ENCODE data around the gene ITGA1.

DNA sequence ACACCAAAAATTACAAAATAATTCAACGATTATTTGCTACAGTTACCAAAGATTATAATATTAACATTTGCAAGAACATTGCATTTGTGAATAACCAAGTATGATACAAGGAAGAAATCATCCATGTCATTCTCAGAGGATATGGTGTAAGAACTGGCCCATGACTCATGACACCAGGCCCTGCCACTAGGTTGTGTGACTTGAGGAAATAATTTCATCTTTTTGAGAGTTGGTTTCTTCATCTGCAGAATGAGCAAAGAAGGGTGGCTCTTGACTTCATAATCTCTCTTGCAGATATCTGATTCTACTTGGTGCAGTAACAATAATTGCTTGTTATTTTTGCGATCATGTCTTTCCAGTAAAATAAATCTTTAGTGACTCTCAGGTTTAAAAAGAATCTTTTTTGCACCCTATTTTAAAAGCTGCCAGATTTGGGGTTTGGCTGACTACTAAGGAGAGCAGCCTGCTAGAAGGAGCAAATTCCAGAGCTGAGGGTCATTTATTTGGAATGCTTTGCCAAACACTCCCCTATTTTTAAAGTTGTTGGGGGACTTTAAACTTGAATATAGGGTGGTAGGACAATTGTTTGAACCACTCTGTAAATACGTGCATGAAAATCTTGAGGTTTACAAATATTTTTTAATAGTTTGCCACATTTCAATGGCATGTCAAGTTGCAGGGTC, 23.5 kb downstream of the ITGA1 start:
- TF ChIP-seq, protein P1, sequence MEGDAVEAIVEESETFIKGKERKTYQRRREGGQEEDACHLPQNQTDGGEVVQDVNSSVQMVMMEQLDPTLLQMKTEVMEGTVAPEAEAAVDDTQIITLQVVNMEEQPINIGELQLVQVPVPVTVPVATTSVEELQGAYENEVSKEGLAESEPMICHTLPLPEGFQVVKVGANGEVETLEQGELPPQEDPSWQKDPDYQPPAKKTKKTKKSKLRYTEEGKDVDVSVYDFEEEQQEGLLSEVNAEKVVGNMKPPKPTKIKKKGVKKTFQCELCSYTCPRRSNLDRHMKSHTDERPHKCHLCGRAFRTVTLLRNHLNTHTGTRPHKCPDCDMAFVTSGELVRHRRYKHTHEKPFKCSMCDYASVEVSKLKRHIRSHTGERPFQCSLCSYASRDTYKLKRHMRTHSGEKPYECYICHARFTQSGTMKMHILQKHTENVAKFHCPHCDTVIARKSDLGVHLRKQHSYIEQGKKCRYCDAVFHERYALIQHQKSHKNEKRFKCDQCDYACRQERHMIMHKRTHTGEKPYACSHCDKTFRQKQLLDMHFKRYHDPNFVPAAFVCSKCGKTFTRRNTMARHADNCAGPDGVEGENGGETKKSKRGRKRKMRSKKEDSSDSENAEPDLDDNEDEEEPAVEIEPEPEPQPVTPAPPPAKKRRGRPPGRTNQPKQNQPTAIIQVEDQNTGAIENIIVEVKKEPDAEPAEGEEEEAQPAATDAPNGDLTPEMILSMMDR (conservative IDR thresholded peaks at IDR 0.05 in 1 of 2, IDR thresholded peaks at IDR 0.05 in 1 of 2; ENCODE audit: low read depth in 1 of 2, low read length in 2 of 2) = no peak
- TF ChIP-seq EZH2 (IDR thresholded peaks at IDR 0.05; ENCODE audit: low read length, missing control alignments) = no peak
